Kidney capillary endothelial cell (primary cell): ENCODE data around the gene FGD5.

Experiments
- DNase-seq: peaks from one replicate; pipeline ENCODE4 v3.0.0-alpha.2; 2018; ENCODE audit warnings: low spot score

FGD5 gene

GRCh38 chr3:14818804-14819500, at the start of gene FGD5:
Gene FGD5, plus strand, starts transcription at chr3:14818962. Its CDS starts 110 bp downstream, at chr3:14819072.
- DNase-seq: no peak

GRCh38 chr3:14769544-14770325, 49.0 kb upstream of the FGD5 start:
- DNase-seq: no peak

GRCh38 chr3:14770591-14770990, 48.2 kb upstream of the FGD5 start:
- no peak for DNase-seq

GRCh38 chr3:14771593-14772497, 46.9 kb upstream of the FGD5 start:
- DNase-seq: no peak

GRCh38 chr3:14772533-14773138, 46.1 kb upstream of the FGD5 start:
- DNase-seq: no peak

- no peak for DNase-seq
Measured at GRCh38 chr3:14773281-14773680, 45.5 kb upstream of the FGD5 start.

- no peak for DNase-seq
Measured at GRCh38 chr3:14773691-14774128, 45.1 kb upstream of the FGD5 start.

GRCh38 chr3:14774431-14774830, 44.3 kb upstream of the FGD5 start:
- DNase-seq: no peak

GRCh38 chr3:14775011-14775410, 43.8 kb upstream of the FGD5 start:
- DNase-seq: no peak

- no peak for DNase-seq
Measured at GRCh38 chr3:14775563-14775962, 43.2 kb upstream of the FGD5 start.

GRCh38 chr3:14779069-14779685, 39.6 kb upstream of the FGD5 start:
- no peak for DNase-seq

GRCh38 chr3:14780927-14781507, 37.7 kb upstream of the FGD5 start:
- peak; percentile 56 for DNase-seq

- no peak for DNase-seq
Measured at GRCh38 chr3:14783480-14784086, 35.2 kb upstream of the FGD5 start.

- no peak for DNase-seq
Measured at GRCh38 chr3:14784087-14784681, 34.6 kb upstream of the FGD5 start.

- no peak for DNase-seq
Measured at GRCh38 chr3:14785207-14786155, 33.3 kb upstream of the FGD5 start.

GRCh38 chr3:14786369-14786768, 32.4 kb upstream of the FGD5 start:
- no peak for DNase-seq

- no peak for DNase-seq
Measured at GRCh38 chr3:14787630-14788029, 31.1 kb upstream of the FGD5 start.

GRCh38 chr3:14788644-14789043, 30.1 kb upstream of the FGD5 start:
- DNase-seq: no peak

- DNase-seq: no peak
Measured at GRCh38 chr3:14789221-14789620, 29.5 kb upstream of the FGD5 start.
